Measurements from ENCODE around the gene GTSE1. TPM values are rescaled to one million over a fixed set of nuclear protein-coding genes. Genes with fewer than 3 reads are reported as not detected.
"Not testable (repeated sequence)": the region's sequence is repeated elsewhere in the genome, so short reads cannot be mapped to it uniquely, and the experiment has no call there.

The GTSE1 gene, protein sequence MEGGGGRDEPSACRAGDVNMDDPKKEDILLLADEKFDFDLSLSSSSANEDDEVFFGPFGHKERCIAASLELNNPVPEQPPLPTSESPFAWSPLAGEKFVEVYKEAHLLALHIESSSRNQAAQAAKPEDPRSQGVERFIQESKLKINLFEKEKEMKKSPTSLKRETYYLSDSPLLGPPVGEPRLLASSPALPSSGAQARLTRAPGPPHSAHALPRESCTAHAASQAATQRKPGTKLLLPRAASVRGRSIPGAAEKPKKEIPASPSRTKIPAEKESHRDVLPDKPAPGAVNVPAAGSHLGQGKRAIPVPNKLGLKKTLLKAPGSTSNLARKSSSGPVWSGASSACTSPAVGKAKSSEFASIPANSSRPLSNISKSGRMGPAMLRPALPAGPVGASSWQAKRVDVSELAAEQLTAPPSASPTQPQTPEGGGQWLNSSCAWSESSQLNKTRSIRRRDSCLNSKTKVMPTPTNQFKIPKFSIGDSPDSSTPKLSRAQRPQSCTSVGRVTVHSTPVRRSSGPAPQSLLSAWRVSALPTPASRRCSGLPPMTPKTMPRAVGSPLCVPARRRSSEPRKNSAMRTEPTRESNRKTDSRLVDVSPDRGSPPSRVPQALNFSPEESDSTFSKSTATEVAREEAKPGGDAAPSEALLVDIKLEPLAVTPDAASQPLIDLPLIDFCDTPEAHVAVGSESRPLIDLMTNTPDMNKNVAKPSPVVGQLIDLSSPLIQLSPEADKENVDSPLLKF
- polyA plus RNA-seq (2012; ENCODE audit: insufficient read depth, insufficient read length) = 53.5 TPM

- DNase-seq (ENCODE audit: low read depth, low spot score) = peak; percentile 98
- H3K4me3 ChIP-seq (ENCODE audit: low read length) = peak within 1 kb of the TSS; percentile 93
These were observed at the start of gene GTSE1 for GRCh38 chr22:46296257-46297150. TSS of gene GTSE1 (plus strand) at chr22:46296870. CDS start at chr22:46297401, 531 bp downstream.

DNA sequence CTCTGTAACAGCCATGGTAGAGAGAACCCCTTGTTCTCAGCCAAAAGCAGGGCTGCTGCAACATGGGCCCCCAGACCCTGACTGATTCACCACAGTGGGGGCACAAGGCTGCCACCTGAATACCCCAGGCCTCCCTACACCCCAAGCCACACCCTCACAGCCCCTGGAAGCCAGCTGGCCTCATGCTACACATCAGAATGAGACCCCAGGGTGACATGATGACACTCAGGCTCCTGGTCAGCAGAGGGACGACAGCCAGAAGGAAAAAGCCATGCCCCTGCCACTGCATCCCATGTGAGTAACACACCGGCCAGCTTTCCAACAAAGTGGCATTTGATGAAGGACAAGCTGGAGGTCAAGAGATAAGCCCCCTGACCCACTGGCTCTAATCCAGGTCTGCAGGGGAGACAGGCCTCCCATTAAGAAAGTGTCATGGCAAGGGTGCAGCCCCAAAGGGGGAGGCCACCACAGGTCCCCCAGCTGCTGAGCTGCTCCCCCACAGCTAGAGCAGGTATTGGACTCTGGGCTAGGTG lies 49.2 kb upstream of the GTSE1 start:
- no peak for DNase-seq (ENCODE audit: low read depth, low spot score)
- no peak overlapping the region for H3K4me3 ChIP-seq (ENCODE audit: low read length)

GRCh38 chr22:46250035-46250782 lies 46.5 kb upstream of the GTSE1 start, which contains the start of gene CDPF1:
TSS of gene CDPF1 (minus strand) at chr22:46250293. CDS start at chr22:46248284, 2,009 bp downstream.
- DNase-seq (ENCODE audit: low read depth, low spot score) = peak; percentile 89
- H3K4me3 ChIP-seq (ENCODE audit: low read length) = peak within 1 kb of the TSS; percentile 78

- DNase-seq (ENCODE audit: low read depth, low spot score) = no peak
- peak overlapping the region; percentile 78 for H3K4me3 ChIP-seq (ENCODE audit: low read length)
These were observed 45.9 kb upstream of the GTSE1 start for GRCh38 chr22:46250783-46251125.

DNA sequence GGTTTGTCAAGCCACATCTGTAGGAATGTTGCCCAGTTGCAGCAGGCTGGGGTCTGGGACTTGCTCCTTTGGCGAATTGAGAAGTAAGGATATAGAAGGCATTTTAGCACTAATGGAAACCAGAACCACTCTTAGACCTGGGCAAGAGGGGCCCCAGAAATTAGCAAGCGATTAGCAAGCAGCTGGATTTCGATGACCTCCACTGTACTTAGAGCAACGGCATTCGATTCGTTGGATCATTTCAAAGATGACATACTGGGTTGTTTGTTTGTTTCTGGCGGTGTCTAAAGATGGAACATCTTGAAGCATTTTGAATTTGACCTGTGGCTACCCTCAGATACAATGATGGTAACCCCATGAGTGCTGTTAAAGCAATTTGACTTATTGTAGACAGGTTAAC lies 45.4 kb upstream of the GTSE1 start:
- peak overlapping the region; percentile 78 for H3K4me3 ChIP-seq (ENCODE audit: low read length)
- no peak for DNase-seq (ENCODE audit: low read depth, low spot score)

- H3K4me3 ChIP-seq (ENCODE audit: low read length) = no peak overlapping the region
These were observed 44.8 kb upstream of the GTSE1 start for GRCh38 chr22:46251816-46252380.

DNA sequence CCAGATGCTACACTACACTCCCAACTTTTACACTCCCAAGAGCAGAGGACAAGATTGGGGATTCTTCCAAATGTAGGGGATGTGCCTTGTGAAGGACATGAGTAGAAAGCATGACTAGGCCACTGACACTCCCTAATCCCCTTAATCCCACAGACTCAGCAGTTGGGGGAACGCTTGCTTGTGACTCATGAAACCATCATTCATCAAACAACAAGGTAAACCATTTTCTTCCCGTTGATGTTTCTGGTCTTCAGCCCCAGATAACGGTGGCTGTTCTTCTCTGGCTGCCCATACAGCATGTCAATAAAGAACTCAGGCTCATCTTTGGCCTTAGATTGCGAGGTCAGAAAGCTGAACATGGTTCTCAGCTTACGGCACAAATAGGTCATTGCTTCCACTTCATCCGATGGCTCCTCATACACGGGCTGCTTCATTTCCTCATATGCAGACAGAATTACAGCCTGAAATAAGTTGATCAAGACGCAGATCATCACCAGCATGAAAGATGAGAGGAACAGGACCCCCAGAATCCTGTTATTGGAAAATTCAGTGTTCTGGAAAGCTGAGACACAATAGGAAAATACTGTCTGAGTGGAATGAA lies 40.2 kb upstream of the GTSE1 start:
- DNase-seq (ENCODE audit: low read depth, low spot score) = no peak

More at GRCh38 chr22:46251816-46252380, 44.8 kb upstream of the GTSE1 start:
- DNase-seq (ENCODE audit: low read depth, low spot score) = no peak

DNA sequence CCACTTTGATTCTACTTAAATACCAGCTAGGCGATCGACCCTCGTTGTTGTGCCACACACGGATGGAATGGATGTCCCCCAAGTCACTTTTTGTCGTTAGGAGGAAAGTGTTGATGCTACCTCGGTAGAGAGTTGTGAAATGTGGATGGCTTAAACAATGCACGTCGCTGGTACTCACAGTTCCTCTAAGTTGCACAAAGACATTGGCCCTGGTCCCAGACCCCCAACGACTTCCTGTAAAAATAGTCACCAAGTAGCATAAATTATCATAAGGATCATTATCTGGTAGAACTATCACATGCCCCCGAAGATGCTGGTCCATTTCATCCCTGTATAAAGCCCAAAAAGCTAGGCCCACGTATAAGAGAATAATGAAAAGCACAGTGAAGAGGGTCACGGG lies 37.3 kb upstream of the GTSE1 start:
- no peak for DNase-seq (ENCODE audit: low read depth, low spot score)
- no peak overlapping the region for H3K4me3 ChIP-seq (ENCODE audit: low read length)

More for the DNA sequence above, 40.2 kb upstream of the GTSE1 start:
- no peak overlapping the region for H3K4me3 ChIP-seq (ENCODE audit: low read length)

- H3K4me3 ChIP-seq (ENCODE audit: low read length) = no peak overlapping the region
- no peak for DNase-seq (ENCODE audit: low read depth, low spot score)
These were observed 36.6 kb upstream of the GTSE1 start for GRCh38 chr22:46260038-46260437.

DNA sequence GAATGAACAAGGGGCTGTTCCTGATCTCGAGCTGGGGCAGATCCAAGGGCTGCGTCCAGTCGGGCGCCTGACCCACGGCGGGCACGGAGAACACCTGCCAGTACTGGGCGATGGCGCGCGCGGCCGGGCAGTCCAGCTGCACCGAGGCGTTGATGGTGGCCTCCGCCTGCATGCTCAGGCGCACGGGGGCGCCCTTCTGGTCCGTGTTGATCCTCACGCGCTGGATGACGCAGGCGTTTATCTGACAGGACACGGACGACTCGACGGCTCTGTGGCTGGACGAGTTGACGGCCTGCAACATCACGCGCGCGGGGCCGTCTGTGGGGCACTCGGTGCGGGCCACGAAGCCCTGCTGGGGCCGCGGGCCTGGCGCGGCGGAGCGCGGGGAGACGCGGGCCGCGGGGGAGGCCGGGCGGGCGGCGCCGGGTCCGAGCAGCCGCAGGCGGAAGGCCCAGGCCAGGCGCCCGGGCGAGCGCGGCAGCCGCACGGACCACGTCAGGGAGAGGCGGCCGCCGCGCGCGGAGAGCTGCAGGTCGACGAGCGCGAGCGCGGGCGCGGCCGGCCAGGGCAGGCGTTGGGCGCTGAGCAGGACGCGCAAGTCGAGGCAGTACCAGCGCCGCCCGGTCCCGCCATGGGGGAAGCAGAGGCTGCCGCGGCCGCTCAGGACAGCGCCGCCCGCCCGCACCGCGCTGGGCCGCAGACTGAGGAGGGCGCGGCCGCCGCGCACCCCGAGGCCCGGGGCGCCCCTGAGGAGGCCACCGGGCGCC lies 34.0 kb upstream of the GTSE1 start:
- no peak for DNase-seq (ENCODE audit: low read depth, low spot score)

DNA sequence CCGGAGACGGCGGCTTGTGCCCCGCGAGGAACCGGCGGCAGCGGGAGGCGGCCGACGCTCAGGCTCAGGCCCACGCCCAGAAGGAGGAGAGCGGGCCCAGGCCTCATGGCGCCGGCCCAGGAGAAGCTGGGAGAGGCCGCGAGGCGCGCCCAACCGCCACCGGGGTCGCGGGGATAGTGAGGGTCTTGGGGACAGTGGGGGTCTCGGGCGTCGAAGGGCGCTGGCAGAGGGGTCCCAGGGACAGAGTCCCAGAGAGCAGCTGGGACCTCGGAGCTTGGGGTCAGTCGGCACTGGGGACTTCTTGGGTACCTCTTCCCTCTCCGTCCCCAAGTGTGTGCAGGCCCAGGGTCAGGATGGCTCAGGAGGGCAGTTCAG lies 33.5 kb upstream of the GTSE1 start, which contains the start of gene PKDREJ:
PKDREJ (minus strand) TSS at position 128 of the 375 bp plus-strand sequence; CDS start at position 107, 21 bp downstream.
- H3K4me3 ChIP-seq (ENCODE audit: low read length) = no peak within 1 kb of the TSS
- no peak for DNase-seq (ENCODE audit: low read depth, low spot score)

More for the DNA sequence above, 34.0 kb upstream of the GTSE1 start:
- no peak overlapping the region for H3K4me3 ChIP-seq (ENCODE audit: low read length)

DNA sequence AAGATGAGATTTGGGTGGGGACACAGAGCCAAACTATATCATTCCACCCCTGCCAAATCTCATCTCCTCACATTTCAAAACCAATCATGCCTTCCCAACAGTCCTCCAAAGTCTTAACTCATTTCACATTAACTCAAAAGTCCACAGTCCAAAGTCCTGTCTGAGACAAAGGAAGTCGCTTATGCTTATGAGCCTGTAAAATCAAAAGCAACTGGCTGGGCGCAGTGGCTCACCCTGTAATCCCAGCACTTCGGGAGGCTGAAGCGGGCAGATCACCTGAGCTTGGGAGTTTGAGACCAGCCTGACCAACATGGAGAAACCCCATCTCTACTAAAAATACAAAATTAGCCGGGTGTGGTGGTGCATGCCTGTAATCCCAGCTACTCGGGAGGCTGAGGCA lies 32.1 kb upstream of the GTSE1 start:
- not testable (repeated sequence) for H3K4me3 ChIP-seq (ENCODE audit: low read length); DNase-seq (ENCODE audit: low read depth, low spot score)

DNA sequence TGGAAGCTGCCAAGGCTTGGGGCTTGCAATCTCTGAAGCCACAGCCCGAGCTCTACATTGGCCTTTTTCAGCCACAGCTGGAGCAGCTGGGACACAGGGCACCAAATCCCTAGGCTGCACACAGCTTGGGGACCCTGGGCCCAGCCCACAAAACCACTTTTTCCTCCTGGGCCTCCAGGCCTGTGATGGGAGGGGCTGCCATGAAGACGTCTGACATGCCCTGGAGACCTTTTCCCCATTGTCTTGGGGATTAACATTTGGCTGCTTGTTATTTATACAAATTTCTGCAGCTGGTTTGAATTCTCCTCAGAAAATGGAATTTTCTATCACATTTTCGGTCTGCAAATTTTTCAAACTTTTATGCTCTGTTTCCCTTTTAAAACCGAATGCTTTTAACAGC lies 31.0 kb upstream of the GTSE1 start:
- not testable (repeated sequence) for DNase-seq (ENCODE audit: low read depth, low spot score); H3K4me3 ChIP-seq (ENCODE audit: low read length)

DNA sequence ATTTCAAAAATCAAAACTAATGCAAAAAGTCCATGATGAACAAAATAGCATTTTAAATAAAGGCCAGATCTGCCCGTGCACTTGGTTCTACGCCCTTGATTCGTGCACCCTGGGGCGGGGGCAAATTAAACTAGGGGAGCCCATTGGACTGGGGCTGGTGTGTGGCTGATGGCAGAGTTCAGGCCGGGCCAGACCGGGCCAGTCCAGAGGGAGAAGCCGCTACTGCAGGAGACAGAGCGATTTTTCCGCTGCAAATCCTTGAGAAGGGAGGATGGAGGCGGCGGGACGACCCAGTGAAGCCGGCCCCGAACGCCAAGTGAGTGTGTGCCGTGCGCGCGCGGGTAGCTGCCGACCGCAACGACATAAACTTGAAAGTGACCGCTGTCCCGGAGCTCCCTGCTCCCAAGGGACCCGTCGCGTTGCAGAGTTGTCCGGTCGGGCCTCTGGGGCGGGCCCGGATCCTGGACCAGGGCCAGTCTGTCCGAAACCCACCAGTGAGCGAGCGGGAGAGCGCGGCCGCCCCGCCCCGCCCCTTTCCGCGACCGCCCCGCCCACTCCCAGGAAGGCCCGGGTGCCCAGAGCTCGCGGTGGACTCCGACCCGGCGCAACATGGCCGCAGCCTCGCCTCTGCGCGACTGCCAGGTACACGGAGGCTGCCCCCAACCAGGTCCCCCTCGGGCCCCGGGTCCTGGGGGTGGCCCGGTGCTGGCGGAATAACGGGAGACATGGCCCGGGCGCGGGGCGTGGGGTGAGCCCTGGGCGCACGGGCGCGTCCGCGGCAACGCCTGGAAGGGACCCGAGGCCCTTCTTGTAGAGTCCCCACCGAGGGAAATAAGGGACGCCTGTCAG lies 29.0 kb upstream of the GTSE1 start, which contains the start of gene TTC38:
TTC38 (plus strand) TSS at position 578 of the 849 bp plus-strand sequence; CDS start at position 610, 32 bp downstream.
- DNase-seq (ENCODE audit: low read depth, low spot score) = no peak
- H3K4me3 ChIP-seq (ENCODE audit: low read length) = no peak within 1 kb of the TSS

DNA sequence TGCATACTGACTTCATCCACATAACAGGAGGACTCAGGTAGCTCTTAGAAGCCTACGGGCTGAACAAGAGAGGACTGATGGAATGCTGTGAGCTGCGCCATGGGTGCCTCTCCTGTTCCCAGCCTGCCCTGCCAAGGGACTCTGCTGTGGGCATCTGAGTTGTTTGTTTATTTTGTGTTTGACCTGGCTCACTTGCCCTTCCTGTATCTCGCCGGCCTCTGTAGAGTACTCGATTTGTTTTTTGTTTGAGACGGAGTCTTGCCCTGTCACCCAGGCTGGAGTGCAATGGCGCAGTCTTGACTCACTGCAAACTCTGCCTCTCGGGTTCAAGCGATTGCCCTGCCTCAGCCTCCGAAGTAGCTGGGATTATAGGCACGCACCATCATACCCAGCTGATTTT lies 27.1 kb upstream of the GTSE1 start:
- DNase-seq (ENCODE audit: low read depth, low spot score) = no peak
- H3K4me3 ChIP-seq (ENCODE audit: low read length) = no peak overlapping the region

GRCh38 chr22:46272196-46272595 lies 24.5 kb upstream of the GTSE1 start:
- no peak for DNase-seq (ENCODE audit: low read depth, low spot score)
- no peak overlapping the region for H3K4me3 ChIP-seq (ENCODE audit: low read length)

Data from Jurkat, Clone E6-1 (cell line).